B cell (primary cell): ENCODE data around the gene TCP1. TPM values are rescaled to one million over a fixed set of nuclear protein-coding genes. Genes with fewer than 3 reads are reported as not detected.

Experiments
- ATAC-seq: fragments of 200-7000 bp; cut with Tn5 transposase; one replicate; pipeline ENCODE4 v1.10.0; 2021; ENCODE audit warnings: low read depth, mild to moderate bottlenecking, moderate number of reproducible peaks, moderate library complexity
- CTCF ChIA-PET: fragments of 350-600 bp; sonication (Branson Sonifier 250); formaldehyde crosslinking; loops from one replicate; lab custom pipeline; 2021; ENCODE audit warnings: antibody characterized with exemption, inconsistent platforms; lab: Charles Lee
- POLR2A ChIA-PET: fragments of 350-600 bp; sonication (Branson Sonifier 250); formaldehyde crosslinking; loops from one replicate; lab custom pipeline; 2021; ENCODE audit warnings: antibody characterized with exemption; lab: Charles Lee
- DNase-seq: peaks from one replicate; pipeline ENCODE4 v3.0.0; 2013
- H2AFZ ChIP-seq: 2 replicates; pipeline ENCODE4 v1.6.1; 2012; ENCODE audit warnings: mild to moderate bottlenecking, low read depth, low read length; ENCODE audit not compliant: insufficient read depth, poor library complexity, severe bottlenecking
- H3K27ac ChIP-seq, 2 donors: 1 replicate in 1 of 2; 2 replicates in 1 of 2; pipeline ENCODE4 v1.5.1; 2012 to 2013; ENCODE audit warnings: low read length in 2 of 2, mild to moderate bottlenecking in 2 of 2, moderate library complexity in 1 of 2
- H3K27me3 ChIP-seq, 4 experiments: fragments of 200-600 bp in 1 of 4; sonication (generic) in 1 of 4; replicated peaks in 1 of 4; 1 replicate in 2 of 4; 2 replicates in 2 of 4; pipeline versions ENCODE4 v1.6.1 to v1.7.0; 2013 to 2016; ENCODE audit warnings: low read length in 3 of 4, mild to moderate bottlenecking in 2 of 4, mixed read lengths in 1 of 4, moderate library complexity in 1 of 4; ENCODE audit not compliant: insufficient read depth in 4 of 4, control insufficient read depth in 3 of 4; ENCODE audit errors: control extremely low read depth in 1 of 4
- H3K36me3 ChIP-seq, 2 experiments: replicated peaks in 1 of 2; 1 replicate in 1 of 2; 2 replicates in 1 of 2; pipeline versions ENCODE4 v1.6.1 to v1.7.1; 2013; ENCODE audit warnings: low read length in 1 of 2; ENCODE audit not compliant: insufficient read depth in 2 of 2, control insufficient read depth in 1 of 2; ENCODE audit errors: control extremely low read depth in 1 of 2, extremely low read depth in 1 of 2
- H3K4me1 ChIP-seq, 2 donors: fragments of 200-600 bp in 1 of 2; sonication (generic) in 1 of 2; 1 replicate in 1 of 2; 2 replicates in 1 of 2; pipeline versions ENCODE4 v1.5.1 to v1.6.1; 2013 to 2017; ENCODE audit warnings: low read length in 2 of 2; ENCODE audit not compliant: control insufficient read depth in 2 of 2, insufficient read depth in 2 of 2
- H3K4me2 ChIP-seq: replicated peaks from 2 replicates; pipeline ENCODE3; 2012; ENCODE audit warnings: mild to moderate bottlenecking, low read depth, low read length; ENCODE audit not compliant: poor library complexity, severe bottlenecking
- H3K4me3 ChIP-seq, 5 experiments: fragments of 200-600 bp in 1 of 5; sonication (generic) in 1 of 5; 1 replicate in 3 of 5; 2 replicates in 2 of 5; pipeline versions ENCODE4 v1.5.1 to v1.7.0; 2011 to 2016; ENCODE audit warnings: low read length in 4 of 5, mild to moderate bottlenecking in 4 of 5, low read depth in 2 of 5, control low read depth in 1 of 5, moderate library complexity in 1 of 5; ENCODE audit not compliant: insufficient read depth in 1 of 5; ENCODE audit errors: control extremely low read depth in 1 of 5, extremely low read depth in 1 of 5
- H3K79me2 ChIP-seq: fragments of 200-600 bp; sonication (generic); one replicate; pipeline ENCODE4 v1.6.0; 2016; ENCODE audit warnings: low read length; ENCODE audit not compliant: control insufficient read depth, insufficient read depth
- H3K9ac ChIP-seq: fragments of 200-600 bp; sonication (generic); 2 replicates; pipeline ENCODE4 v1.6.1; 2017; ENCODE audit warnings: mild to moderate bottlenecking, low read length, moderate library complexity
- H3K9me3 ChIP-seq, 3 donors: one replicate each; pipeline versions ENCODE4 v1.6.1 to v1.7.1; 2013; ENCODE audit warnings: low read length in 2 of 3; ENCODE audit not compliant: control insufficient read depth in 2 of 3, insufficient read depth in 1 of 3; ENCODE audit errors: control extremely low read depth in 1 of 3
- H4K20me1 ChIP-seq: 2 replicates; pipeline ENCODE4 v1.6.0; 2012; ENCODE audit warnings: mild to moderate bottlenecking, low read length; ENCODE audit not compliant: insufficient read depth, control insufficient read depth, poor library complexity, severe bottlenecking
- H3K27ac Mint-ChIP-seq: one replicate; pipeline ENCODE4 v1.8.0; 2021; ENCODE audit warnings: mixed read lengths
- H3K27me3 Mint-ChIP-seq: one replicate; pipeline ENCODE4 v1.8.0; 2021; ENCODE audit warnings: mixed read lengths
- H3K4me1 Mint-ChIP-seq: one replicate; pipeline ENCODE4 v1.8.0; 2021; ENCODE audit warnings: mixed read lengths
- H3K4me3 Mint-ChIP-seq: one replicate; pipeline ENCODE4 v1.8.0; 2021; ENCODE audit warnings: mixed read lengths
- H3K9me3 Mint-ChIP-seq: one replicate; pipeline ENCODE4 v1.8.0; 2022; ENCODE audit warnings: mixed read lengths; ENCODE audit not compliant: insufficient read depth
- EZH2 ChIP-seq: IDR thresholded peaks from 2 replicates; pipeline ENCODE4 v1.6.1; 2012; ENCODE audit warnings: borderline replicate concordance, low read depth, mild to moderate bottlenecking, moderate library complexity, low read length; ENCODE audit not compliant: insufficient read depth, poor library complexity, severe bottlenecking
- WGBS: methylation state at CpG from one replicate; pipeline ENCODE4 v1.1.5; 2013; ENCODE audit warnings: missing lambda C conversion rate; ENCODE audit not compliant: insufficient coverage; 5-methylcytosine and 5-hydroxymethylcytosine counted together
- intact Hi-C: fragments of 100-400 bp; cut with micrococcal nuclease; formaldehyde crosslinking; loops from one replicate; pipeline ENCODE4 v1.10.0; 2022
- polyA plus RNA-seq: library from polyadenylated mRNA; depleted of rRNA; stranded (reverse); fragments of >200 nt; gene quantifications from 2 replicates; pipeline ENCODE4 v1.2.3, GENCODE V29; 2012
- total RNA-seq, 2 donors: library from RNA; stranded (reverse); fragments of 120-200 nt in 1 of 2; gene quantifications; 1 replicate in 1 of 2; 2 replicates in 1 of 2; pipeline versions ENCODE4 v1.2.3 to v1.2.4, GENCODE V29; 2013 to 2022
- TF ChIP-seq, protein P1 (sequence below): fragments of 200-600 bp; IDR thresholded peaks from one replicate; pipeline ENCODE4 v1.8.0; 2022; ENCODE audit warnings: antibody characterized with exemption, mild to moderate bottlenecking

The TCP1 gene
- total and polyA plus RNA-seq, 2 donors (not counting 1 experiment from before 2014, with no cell fraction given) = 63.8 to 137 TPM

DNA sequence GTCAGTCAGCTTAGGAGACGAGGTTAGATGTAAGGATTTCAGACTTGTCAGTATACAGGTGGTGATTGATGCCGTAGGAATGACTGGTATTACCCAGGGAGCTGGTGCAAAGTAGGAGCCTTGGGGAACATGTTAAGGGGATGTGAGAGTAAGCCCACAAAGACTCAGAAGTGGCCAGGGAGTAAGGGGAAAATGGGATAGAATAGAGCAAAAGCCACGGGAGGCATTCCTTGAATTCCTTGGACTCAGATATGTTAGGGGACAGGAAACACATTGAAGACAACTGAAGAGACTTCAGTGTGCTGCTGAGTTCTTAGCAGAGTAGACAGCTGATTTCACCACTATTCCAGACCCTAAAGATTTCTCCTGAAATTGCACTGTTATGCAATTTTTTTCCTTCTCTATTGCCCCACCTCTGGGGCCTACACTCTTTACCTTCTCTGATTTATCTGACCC, 28.8 kb downstream of the TCP1 start:
- peaks cover 20% of the 10 kb centered on the region for H3K79me2 ChIP-seq
- Mint-ChIP-seq H3K4me3 (peak overlapping the region; percentile 95), H3K9me3 (no peaks in the 10 kb centered on the region), H3K27ac (peak overlapping the region; percentile 96), H3K27me3 (no peaks in the 10 kb centered on the region), H3K4me1 (peaks cover 21% of the 10 kb centered on the region)
- peak overlapping the region in 1 of 5 experiments; percentile 95 for H3K4me3 ChIP-seq
- no peaks in the 10 kb centered on the region for H3K9me3 ChIP-seq
- POLR2A ChIA-PET = interaction anchor here (1.7 to 3.6 kb wide), 3 partner anchors 29 to 34 kb away, joined by 6 to 28 read pairs (median 14); partner anchors contain the start of genes MRPL18, TCP1 and WTAP
- no peaks in the 10 kb centered on the region for H3K27me3 ChIP-seq
- no peak for TF ChIP-seq EZH2
- TF ChIP-seq, protein P1, sequence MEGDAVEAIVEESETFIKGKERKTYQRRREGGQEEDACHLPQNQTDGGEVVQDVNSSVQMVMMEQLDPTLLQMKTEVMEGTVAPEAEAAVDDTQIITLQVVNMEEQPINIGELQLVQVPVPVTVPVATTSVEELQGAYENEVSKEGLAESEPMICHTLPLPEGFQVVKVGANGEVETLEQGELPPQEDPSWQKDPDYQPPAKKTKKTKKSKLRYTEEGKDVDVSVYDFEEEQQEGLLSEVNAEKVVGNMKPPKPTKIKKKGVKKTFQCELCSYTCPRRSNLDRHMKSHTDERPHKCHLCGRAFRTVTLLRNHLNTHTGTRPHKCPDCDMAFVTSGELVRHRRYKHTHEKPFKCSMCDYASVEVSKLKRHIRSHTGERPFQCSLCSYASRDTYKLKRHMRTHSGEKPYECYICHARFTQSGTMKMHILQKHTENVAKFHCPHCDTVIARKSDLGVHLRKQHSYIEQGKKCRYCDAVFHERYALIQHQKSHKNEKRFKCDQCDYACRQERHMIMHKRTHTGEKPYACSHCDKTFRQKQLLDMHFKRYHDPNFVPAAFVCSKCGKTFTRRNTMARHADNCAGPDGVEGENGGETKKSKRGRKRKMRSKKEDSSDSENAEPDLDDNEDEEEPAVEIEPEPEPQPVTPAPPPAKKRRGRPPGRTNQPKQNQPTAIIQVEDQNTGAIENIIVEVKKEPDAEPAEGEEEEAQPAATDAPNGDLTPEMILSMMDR = no peak
- peaks cover 8 to 13% of the 10 kb centered on the region in 2 experiments for H3K36me3 ChIP-seq
- DNase-seq (peak; percentile 10), ATAC-seq (no peak)
- peak overlapping the region; percentile 8 to 96 for H3K27ac ChIP-seq
- peaks cover 17 to 19% of the 10 kb centered on the region in 2 donors for H3K4me1 ChIP-seq
- 85% methylated on average over 3 of the region's 3 CpGs for WGBS
- intact Hi-C loops = no loop called here
- H4K20me1 ChIP-seq = no peaks in the 10 kb centered on the region
- peak overlapping the region; percentile 92 for H3K9ac ChIP-seq
- CTCF ChIA-PET = interaction anchor here (1.0 to 1.2 kb wide), 2 partner anchors 32 to 69 kb away, joined by 3 to 5 read pairs; no protein-coding TSS in a partner anchor
- H2AFZ ChIP-seq = peak overlapping the region; percentile 88
- H3K4me2 ChIP-seq = peak overlapping the region; percentile 95

DNA sequence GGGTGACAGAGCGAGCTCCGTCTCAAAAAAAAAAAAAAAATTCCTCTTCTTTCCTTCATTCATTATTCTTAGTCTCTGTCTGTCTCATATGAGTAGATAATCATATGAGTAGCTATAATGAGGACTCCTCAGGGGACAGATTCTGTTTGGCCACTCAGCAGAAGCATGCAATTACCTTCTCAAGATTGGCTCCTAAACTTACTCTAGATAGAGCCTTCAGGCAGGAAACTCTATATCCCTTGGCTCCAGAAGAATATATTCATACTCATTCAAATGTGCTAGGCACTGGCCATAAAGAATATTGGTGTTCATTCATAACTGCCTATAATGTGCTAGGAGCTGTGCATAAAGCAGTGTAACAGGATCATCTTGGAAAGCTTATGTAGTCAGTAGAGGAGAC, 29.8 kb downstream of the TCP1 start:
- ATAC-seq (no peak), DNase-seq (peak; percentile 10)
- Mint-ChIP-seq H3K27ac (peak overlapping the region; percentile 15), H3K4me1 (peaks cover 21% of the 10 kb centered on the region), H3K9me3 (no peaks in the 10 kb centered on the region), H3K27me3 (no peaks in the 10 kb centered on the region), H3K4me3 (peak overlapping the region; percentile 44)
- intact Hi-C loops = no loop called here
- Histone ChIP-seq H3K4me3 (no peak overlapping the region), H3K27me3 (no peaks in the 10 kb centered on the region), H4K20me1 (no peaks in the 10 kb centered on the region), H3K4me2 (no peak overlapping the region), H3K9me3 (no peaks in the 10 kb centered on the region), H3K36me3 (peaks cover 9 to 23% of the 10 kb centered on the region in 2 experiments), H3K79me2 (peaks cover 20% of the 10 kb centered on the region), H2AFZ (no peak overlapping the region), H3K9ac (no peak overlapping the region), H3K4me1 (peaks cover 17 to 19% of the 10 kb centered on the region in 2 donors), H3K27ac (peak overlapping the region in 1 of 2 donors; percentile 0)
- CTCF ChIA-PET = interaction anchor here (0.9 to 1.2 kb wide), 2 partner anchors 64 to 68 kb away, joined by 3 to 4 read pairs; no protein-coding TSS in a partner anchor
- POLR2A ChIA-PET = interaction anchor here (0.9 to 3.6 kb wide), 2 partner anchors 30 to 66 kb away, joined by 3 to 28 read pairs; partner anchors contain the start of genes MRPL18 and TCP1
- no peak for TF ChIP-seq EZH2
- TF ChIP-seq, protein P1 = no peak
- no CpG with 5 or more reads among the region's 2 CpGs for WGBS
